ENCODE results near the gene UTP14A.

The UTP14A gene

GRCh38 chrX:129953881-129954280 is 47.9 kb downstream of the UTP14A start:
- no peak for DNase-seq

GRCh38 chrX:129954804-129955203 is 48.8 kb downstream of the UTP14A start:
- no peak for DNase-seq

- no peak for DNase-seq
Observed at GRCh38 chrX:129955682-129956081, 49.7 kb downstream of the UTP14A start.

- no peak for DNase-seq
Observed at GRCh38 chrX:129956145-129956544, 50.2 kb downstream of the UTP14A start.

- no peak for DNase-seq
Observed at GRCh38 chrX:129956765-129957164, 50.8 kb downstream of the UTP14A start.

GRCh38 chrX:129957241-129958082 is 51.5 kb downstream of the UTP14A start:
- DNase-seq, result peak; percentile 25 to 66

GRCh38 chrX:129958083-129958465 is 52.1 kb downstream of the UTP14A start:
- no peak for DNase-seq

- DNase-seq, result no peak
Observed at GRCh38 chrX:129958814-129959492, 53.0 kb downstream of the UTP14A start.

GRCh38 chrX:129959493-129959832 is 53.5 kb downstream of the UTP14A start:
- DNase-seq, result peak in 1 of 2 experiments; percentile 40

- DNase-seq, result peak; percentile 49 to 66
Observed at GRCh38 chrX:129961180-129962083, 55.5 kb downstream of the UTP14A start.

- no peak for DNase-seq
Observed at GRCh38 chrX:129963729-129964128, 57.8 kb downstream of the UTP14A start.

- DNase-seq, result no peak
Observed at GRCh38 chrX:129965166-129965565, 59.2 kb downstream of the UTP14A start.

- DNase-seq, result no peak
Observed at GRCh38 chrX:129968968-129969367, 63.0 kb downstream of the UTP14A start.

- DNase-seq, result no peak
Observed at GRCh38 chrX:129976441-129976840, 70.5 kb downstream of the UTP14A start.

Measured in NCI-H524 (cell line).